ENCODE data around the gene ALG1. TPM values are rescaled to one million over a fixed set of nuclear protein-coding genes. Genes with fewer than 3 reads are reported as not detected.
"Not testable (repeated sequence)": the region's sequence is repeated elsewhere in the genome, so short reads cannot be mapped to it uniquely, and the experiment has no call there.

Gene ALG1
- total RNA-seq, 2 donors from 2014 or later, result 26.0 to 34.2 TPM

DNA sequence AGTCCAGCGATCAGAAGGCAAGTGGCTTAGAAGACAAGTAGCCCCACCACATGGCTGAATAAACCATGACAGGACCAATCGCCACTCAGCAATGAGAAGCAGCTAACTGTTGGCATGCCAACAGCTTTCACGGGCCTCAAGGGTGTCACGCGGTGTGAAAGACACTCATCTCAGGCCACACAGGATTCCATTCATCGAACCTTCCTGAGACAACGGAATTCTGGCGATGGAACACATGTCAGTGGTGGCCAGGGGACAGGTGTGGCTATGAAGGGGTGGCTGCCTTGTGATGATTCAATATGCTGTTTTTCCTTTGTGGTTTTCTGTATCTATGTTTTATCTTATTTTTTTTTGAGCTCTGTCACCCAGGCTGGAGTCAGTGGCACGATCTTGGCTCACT lies 18.9 kb downstream of the ALG1 start:
- DNase-seq; intact Hi-C loops (cut with DNase I, micrococcal nuclease); ATAC-seq: not testable (repeated sequence)

DNA sequence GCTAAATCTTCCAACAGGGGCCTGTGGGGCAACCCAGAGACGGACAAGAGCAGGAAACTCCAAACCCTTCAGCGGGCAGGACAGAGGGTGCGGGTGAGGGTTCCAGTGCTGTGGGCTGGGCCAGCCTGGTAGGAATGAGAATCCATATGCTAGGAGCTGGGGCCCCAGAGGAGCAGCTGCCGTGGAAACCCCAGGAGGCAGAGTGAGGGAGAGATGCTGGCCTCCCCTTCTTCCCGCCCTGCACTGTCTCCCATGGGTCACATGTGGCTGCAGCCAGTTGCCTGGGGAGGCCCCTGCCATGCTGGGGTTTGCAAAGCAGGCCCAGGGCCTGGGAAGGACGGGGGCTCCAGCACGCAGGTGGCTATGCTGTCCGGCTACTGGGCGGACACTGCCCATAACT lies 21.4 kb downstream of the ALG1 start:
- intact Hi-C loops (cut with DNase I, micrococcal nuclease); DNase-seq; ATAC-seq: not testable (repeated sequence)

DNA sequence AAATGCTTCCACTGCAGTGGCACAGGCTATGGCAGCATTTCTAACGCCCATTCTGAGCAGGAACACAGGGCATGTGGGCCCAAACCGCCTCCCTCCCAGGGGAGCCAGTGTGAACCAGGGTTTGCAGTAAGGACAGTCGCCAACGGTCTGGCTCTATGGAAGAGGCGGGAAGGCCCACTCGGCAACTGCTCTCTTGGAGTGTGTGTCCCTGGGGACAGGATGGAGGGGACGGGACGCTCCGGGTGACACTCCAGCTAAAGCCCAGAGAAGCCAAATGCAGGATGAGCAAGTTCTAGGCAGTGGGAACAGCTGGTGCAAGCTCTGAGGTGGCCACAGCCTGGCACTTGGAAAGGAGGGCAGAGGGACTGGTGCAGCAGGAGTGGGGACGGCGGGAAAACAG lies 22.1 kb downstream of the ALG1 start:
- ATAC-seq; DNase-seq; intact Hi-C loops (cut with DNase I, micrococcal nuclease): not testable (repeated sequence)

DNA sequence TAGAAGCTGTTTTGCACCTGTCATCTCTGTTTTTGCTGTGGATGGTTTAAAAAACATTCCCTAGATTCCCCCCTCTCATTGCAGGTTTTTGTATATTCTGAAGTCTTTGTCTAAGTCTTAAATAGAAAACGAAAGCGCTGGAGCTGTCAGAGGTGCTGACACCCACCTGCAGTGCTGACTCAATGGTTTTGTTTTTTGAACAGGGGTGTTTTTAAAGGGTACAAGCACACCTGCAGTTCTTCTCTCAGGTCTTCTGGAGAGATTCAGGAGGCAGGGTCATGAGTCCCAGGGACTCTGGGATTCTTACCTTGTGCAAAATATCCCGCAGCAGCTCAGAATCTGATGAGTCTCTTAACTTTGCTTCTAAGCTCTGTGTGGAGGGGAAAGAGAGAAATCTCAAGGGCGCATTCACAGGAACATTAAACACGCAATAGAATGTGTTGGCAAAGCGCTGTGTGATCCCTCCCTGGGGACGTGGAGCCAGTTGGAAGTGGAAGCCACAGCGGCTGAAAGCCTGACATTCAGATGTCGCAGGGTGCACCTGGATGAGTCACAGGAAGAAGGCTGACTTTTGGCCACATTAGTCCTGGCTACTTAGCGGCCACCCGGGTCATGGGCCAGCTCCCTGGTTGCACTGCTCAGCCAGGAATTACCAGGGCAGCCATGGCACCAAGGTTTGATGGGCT lies 23.6 kb downstream of the ALG1 start:
- ATAC-seq; DNase-seq; intact Hi-C loops (cut with DNase I, micrococcal nuclease): not testable (repeated sequence)

DNA sequence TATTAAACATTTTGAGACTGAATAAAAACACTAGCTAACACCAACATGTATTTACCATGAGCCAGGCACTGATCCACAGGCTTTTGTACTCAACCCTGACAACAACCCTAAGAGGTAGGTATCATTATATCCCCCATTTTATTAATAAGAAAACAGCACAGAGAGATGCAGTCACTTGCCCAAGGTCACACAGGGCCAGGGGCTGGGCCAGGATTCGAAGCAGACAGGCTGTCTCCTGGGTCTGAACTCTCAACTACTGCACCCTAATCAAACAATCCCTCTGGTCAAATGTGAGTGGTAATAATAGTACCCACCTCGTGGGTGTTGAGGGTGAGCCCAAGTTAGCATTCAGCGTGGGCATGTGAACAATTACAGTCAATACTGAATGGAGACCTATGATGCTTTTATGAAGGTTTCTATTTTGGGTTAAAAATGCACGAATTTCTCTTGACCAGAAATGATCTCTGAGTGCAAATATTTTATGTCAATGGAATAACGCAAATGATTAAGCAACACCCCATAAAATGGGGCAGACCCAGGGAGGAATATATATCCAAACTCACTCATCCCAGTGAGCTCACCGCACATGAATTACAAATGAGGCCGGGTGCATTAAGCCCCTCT lies 24.9 kb downstream of the ALG1 start:
- ATAC-seq; intact Hi-C loops (cut with DNase I, micrococcal nuclease); DNase-seq: not testable (repeated sequence)

DNA sequence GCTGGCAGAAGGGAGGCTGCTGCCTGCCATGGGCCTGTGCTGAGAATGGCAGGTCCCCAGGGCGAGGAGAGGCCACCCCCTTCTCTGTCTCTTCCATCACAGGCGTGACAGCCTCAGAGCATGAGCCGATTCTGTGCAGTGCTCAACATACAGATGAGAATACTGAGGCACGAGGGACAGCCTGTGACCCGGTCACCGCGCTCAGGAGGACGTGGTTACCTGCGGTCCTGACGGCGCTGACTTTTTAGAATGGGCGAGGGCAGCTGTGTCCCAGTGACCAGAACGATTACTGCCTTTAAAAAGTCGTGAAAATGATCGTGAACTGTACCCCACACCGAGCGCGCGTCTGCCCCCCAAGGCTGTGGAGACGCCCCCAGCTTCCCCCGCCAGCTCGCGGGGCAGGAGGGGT lies 25.4 kb downstream of the ALG1 start:
- ATAC-seq; intact Hi-C loops (cut with DNase I, micrococcal nuclease): not testable (repeated sequence)
- peak in 1 of 2 donors; percentile 41 for DNase-seq

DNA sequence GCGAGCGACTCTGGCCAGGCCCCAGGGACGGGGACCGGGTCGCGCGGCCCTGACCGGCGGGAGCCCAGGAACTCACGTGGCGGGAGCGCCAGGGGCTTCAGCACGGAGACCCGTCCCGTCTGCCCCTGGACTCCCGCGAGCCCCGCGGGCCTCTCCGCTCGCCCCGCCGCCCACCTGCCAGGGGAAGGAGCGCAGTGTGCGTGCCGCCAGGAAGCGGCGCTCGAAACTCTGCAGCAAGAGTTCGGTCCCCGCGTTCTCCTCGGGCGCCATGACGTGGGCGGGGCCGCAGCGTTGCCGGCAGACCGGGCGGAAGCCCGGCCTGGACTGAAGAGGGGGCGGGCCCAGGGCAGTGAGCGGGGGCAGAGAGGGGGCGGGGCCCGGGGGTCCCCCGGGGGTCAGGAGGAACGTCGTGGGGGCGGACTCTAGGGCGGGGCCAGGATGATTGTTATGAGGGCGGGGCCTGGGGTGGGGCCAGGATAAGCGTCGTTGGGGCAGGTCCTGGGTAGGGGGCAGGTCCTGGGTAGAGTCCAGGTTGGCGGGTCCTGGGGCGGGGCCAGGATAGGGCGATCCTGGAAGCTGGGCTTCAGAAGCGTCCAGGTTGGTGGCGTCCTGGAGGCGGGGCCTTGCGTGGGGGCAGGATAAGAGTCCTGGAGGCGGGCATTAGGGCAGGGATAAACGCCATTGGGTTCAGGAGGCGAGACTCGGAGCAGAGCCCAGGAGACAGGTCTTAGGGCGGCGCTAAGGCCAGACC lies 26.0 kb downstream of the ALG1 start, which contains the start of gene EEF2KMT:
Gene EEF2KMT, minus strand, starts transcription at position 326 of the 751 bp plus-strand sequence. Its CDS starts 56 bp downstream, at position 270.
- DNase-seq, result peak; percentile 100
- intact Hi-C loops (cut with DNase I, micrococcal nuclease), result not testable (repeated sequence)
- peak; percentile 100 for ATAC-seq

DNA sequence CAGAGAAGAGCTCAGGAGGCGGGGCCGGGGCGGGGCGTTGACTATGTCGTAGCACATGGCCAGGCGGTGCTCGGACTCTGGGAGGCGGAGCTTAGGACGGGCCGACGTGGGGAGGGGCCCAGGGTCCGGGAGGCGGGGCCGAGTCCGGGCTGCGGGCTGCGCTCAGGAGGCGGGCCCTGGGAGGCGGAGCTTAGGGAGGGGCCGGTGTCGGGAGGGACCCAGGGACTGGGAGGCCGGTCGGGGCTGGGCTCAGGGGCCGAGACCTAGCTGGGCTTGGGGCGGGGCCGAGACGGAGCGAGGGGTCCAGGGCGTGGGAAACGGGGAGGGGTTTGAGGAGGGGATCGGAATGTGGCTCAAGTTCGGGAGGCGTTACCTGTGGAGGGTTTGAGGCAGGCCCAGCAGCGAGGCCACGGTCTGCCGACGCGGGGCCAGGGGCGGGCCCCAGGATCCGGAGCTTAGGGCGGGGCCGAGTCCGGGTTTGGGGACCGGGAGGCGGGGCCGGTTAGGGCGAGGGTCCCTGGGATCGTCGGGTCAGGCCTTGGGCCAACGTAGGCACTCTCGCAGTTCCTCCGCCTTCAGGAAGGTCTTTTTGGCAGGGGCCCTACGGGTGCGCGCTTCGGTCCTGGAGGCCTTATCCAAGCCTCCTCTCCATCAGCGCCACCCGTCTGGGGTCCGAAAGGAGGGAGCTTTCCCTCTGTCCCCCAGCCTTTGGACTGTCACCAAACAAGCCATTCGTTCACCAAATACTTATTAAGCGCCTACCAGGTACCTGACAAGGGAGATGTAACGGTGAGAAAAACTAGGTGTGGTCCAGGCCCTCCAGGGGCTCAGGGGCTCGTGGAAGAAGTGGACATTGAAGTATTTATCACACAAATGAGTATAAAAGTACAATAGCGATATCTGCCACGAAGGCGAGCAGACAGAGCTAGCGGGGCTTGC lies 26.8 kb downstream of the ALG1 start:
- DNase-seq, result peak; percentile 82 to 86
- intact Hi-C loops (cut with DNase I, micrococcal nuclease); ATAC-seq: not testable (repeated sequence)

DNA sequence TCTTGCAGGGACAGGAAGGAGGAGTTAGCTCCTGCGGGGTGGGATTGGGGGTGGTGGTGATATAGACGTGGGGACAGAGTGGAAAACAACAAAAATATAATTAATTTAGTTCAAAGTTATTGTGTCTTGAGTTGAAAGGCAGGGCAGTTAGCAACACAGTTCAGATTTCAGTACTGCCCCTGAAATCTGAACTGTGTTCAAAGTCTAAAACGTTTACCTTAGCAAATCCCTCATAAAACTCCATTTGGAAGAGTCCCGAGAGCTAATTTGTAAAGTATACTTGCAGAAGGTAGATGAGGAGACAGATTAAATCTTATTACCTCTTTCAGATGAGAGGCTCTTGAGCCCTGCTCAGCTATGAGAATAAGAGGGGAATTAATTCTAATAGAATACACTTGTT lies 27.5 kb downstream of the ALG1 start:
- intact Hi-C loops (cut with DNase I, micrococcal nuclease); DNase-seq; ATAC-seq: not testable (repeated sequence)

DNA sequence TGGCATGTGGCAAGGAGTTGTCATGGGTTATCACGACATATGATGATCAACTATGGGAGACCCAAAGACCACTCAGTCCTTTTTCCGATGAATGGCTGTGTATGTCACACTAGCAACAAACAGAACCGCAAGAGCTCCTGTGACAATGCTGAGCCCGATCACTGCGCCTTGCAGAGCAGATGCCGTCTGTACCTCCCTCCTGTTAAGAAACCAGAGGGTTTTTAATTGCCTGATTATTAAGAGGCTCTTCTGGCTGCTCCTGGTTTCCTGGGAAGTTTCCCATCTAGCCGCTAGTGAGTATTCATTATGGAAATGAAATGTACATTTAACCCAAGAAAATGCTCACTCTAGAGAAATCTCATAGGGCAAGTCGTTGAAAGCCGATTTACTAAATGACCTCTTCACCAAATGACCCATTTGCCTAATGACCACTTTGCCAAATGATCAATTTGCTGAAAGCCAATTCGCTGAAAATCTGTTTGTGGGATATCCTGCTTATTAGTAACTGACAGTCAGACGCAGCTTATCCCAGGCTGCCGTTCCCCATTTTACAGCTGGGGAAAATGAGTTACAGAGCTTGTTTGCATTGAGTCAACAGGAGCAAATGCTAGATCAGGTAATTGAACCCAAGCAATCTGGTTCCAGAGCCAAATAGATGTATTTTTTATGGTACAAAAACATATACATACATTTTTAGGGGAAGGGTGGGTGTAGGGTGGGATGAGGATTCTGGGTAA lies 31.8 kb downstream of the ALG1 start:
- intact Hi-C loops (cut with DNase I, micrococcal nuclease); ATAC-seq; DNase-seq: not testable (repeated sequence)

DNA sequence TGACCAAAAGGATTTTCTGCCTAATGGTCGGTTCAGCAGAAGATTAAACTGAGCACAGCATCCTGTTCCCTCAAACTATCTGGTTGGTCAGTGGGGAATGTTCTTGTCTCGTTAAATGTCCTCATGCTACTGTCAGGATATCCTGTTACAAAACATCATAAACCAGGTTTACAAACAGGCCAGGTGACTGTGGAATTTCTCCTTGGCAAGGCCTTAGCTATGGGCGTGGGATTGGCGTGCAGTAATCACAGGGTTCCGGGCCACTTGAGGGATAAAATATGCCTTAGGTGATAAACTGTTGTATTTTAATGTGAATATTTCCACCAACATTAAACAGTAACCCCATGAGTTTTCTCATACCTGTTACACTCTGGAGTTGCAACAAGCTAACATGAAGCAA lies 33.4 kb downstream of the ALG1 start:
- intact Hi-C loops (cut with DNase I, micrococcal nuclease); DNase-seq; ATAC-seq: not testable (repeated sequence)

DNA sequence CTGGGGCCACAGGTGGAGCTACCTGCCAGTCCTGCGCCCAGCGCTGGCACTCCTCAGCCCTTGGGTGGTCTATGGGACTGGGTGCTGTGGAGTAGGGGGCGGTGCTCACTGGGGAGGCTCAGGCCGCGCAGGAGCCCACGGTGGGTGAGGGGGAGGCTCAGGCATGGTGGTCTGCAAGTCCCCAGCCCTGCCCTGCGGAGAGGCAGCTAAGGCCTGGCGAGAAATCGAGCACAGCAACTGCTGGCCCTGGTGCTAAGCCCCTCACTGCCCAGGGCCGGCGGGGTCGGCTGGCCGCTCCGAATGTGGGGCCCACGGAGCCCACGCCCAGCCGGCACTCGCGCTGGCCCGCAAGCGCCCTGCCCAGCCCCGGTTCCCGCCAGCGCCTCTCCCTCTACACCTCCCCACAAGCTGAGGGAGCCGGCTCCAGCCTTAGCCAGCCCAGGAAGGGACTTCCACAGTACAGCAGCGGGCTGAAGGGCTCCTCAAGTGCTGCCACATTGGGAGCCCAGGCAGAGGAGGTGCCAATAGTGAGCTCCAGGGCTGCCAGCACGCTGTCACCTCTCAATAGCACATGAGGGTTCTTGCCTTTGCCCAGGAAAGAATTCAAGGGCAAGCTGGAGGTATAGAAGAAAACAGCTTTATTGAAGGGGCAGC lies 37.0 kb downstream of the ALG1 start:
- ATAC-seq (no peak), DNase-seq (no peak)
- intact Hi-C loops (cut with DNase I, micrococcal nuclease), result no loop called here

DNA sequence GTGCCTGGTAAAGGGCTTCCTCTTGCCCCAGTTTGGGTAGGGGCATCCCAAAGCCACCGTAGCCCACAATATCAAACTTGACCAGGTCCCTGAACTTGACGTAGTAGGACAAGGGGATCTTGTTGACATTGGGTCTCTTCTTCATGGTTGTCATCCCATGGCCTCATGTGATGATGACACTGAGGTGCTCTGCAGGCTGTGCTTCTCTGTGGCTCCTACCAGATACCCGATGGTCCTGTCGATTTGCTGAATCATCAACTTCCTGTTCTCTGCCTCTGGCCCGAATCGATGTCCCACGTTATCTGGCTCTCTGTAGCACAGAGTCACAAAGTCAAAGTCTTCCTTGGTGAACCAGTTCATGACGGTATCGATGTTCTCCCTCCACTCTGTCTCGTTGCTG lies 39.3 kb downstream of the ALG1 start:
- intact Hi-C loops (cut with DNase I, micrococcal nuclease); DNase-seq; ATAC-seq: not testable (repeated sequence)

DNA sequence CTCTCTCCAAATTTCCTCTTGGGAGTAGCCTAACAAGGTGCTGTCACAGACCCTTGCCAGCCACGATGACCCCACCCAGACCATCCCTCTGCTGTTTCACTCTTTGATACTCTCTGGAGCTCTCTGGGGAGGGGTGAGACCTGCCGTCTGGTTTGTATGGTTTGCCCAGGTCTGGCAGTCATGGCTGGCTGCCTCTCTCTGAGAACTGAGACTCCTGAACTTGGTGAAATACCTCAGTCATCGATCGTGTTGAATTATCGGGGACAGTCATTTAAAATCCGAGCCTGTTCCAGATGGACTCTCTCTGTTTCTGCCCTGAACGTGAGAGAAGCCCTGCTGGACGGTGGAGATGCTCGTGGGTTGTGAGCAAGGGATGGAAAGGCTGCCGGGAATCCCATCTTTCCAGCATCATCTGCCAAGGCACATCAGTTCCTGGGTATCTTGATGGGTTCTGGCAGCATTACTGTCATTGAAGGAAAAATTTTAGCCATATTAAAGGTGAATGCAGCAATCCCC lies 45.2 kb downstream of the ALG1 start:
- intact Hi-C loops (cut with DNase I, micrococcal nuclease); ATAC-seq; DNase-seq: not testable (repeated sequence)

DNA sequence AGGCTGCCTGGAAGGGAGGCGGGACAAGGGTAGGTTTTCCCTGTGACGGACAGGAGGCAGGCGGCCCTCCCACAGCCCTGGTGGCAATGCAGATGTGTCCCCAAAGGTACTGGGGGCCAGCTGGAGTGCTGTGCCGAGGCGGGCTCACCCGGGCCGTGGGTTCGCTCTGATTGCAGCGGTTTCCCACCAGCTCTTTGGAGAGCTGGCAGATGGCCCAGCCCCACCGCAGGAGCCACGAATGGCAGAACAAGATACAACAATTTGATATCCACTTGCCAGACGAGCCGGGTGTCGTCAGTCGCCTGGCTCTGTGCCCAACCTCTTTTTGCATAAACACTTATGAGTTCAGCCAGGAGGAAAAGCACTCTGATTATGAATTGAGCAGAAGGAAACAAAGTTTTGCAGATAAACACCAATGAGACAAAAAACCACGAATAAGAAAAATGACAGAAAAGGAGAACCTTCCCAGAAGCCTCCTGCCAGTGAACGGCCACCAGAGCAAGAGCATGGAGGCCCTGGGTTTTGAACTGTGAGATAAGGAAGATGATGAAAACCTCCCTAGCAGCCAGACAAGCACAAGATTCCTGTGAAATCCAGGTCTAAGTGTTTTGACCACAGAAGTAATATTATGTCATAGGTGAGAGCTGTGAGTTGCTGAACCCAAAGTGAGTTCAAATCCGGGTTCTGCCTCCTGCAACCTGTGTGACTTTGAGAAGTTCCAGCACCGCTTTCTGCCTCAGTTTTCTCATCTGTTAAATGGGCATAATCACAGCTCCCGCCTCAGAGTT lies 45.9 kb downstream of the ALG1 start:
- ATAC-seq; intact Hi-C loops (cut with DNase I, micrococcal nuclease): not testable (repeated sequence)

DNA sequence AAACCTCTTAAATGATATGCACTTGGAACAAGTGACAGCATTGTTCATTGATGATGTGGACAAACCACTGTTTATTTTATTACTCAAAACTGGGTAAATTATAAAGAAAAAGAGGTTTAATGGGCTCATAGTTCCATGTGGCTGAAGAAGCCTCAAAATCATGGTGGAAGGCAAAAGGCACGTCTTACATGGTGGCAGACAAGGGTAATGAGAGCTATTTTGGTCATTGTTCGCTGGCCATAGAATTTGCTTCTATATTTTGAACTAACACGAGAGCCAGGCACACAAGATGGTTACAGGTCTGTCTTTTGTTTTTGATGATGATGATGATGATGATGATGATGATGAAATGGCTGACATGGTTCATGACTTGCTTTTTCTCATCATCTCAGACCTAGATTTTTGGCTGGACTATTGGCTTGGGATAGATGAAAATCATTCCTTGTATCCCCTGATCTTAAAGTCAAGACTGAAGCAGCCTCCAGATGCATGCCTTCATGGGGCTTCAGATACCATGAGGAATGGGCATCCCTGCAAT lies 59.9 kb downstream of the ALG1 start:
- DNase-seq; intact Hi-C loops (cut with DNase I, micrococcal nuclease); ATAC-seq: not testable (repeated sequence)

More for the DNA sequence above, 45.9 kb downstream of the ALG1 start:
- peak; percentile 30 to 55 for DNase-seq
